Measurements from ENCODE around the gene TUSC2. TPM values are rescaled to one million over a fixed set of nuclear protein-coding genes. Genes with fewer than 3 reads are reported as not detected.

The TUSC2 gene
- total RNA-seq, 2 donors from 2014 or later: 12.9 to 31.6 TPM

GRCh38 chr3:50299929-50300680, 27.9 kb downstream of the TUSC2 start:
- peak in 2 of 4 donors; percentile 38 to 60 for DNase-seq
- no peak overlapping the region for H3K4me3 ChIP-seq
- WGBS, 2 donors: 29 to 46% methylated on average over 7 to 12 of the region's 12 CpGs
- TF ChIP-seq CTCF (IDR thresholded peaks at IDR 0.05) (no peak), POLR2A (IDR thresholded peaks at IDR 0.05) (no peak)
- peaks cover 58% of the 10 kb centered on the region for H3K4me1 ChIP-seq
- H3K9me3 ChIP-seq: no peaks in the 10 kb centered on the region
- H3K27me3 ChIP-seq: no peaks in the 10 kb centered on the region
- H3K27ac ChIP-seq: peak overlapping the region; percentile 65 to 91 (median 85)
- intact Hi-C loops (cut with DNase I): no loop called here
- ATAC-seq: no peak
- no peaks in the 10 kb centered on the region for H3K36me3 ChIP-seq (replicated peaks in 1 of 2; ENCODE audit: insufficient read depth in 1 of 2, low read depth in 2 of 2)

GRCh38 chr3:50299638-50299928, 28.4 kb downstream of the TUSC2 start:
- peaks cover 58% of the 10 kb centered on the region for H3K4me1 ChIP-seq
- no peaks in the 10 kb centered on the region for H3K27me3 ChIP-seq
- H3K36me3 ChIP-seq (replicated peaks in 1 of 2; ENCODE audit: insufficient read depth in 1 of 2, low read depth in 2 of 2): no peaks in the 10 kb centered on the region
- no peak overlapping the region for H3K4me3 ChIP-seq
- TF ChIP-seq CTCF (IDR thresholded peaks at IDR 0.05) (no peak), POLR2A (IDR thresholded peaks at IDR 0.05) (no peak)
- ATAC-seq (no peak), DNase-seq (no peak)
- peak overlapping the region; percentile 65 to 91 (median 85) for H3K27ac ChIP-seq
- no peaks in the 10 kb centered on the region for H3K9me3 ChIP-seq
- intact Hi-C loops (cut with DNase I): no loop called here
- WGBS, 2 donors: 0% methylated on average over 2 to 12 of the region's 12 CpGs

GRCh38 chr3:50298836-50299637, 29.0 kb downstream of the TUSC2 start, which contains the start of the genes HYAL3 and NAA80:
HYAL3 (minus strand) TSS chr3:50299405; CDS start chr3:50295602, 3,803 bp downstream.
NAA80 (minus strand) TSS chr3:50299405; CDS start chr3:50297463, 1,942 bp downstream.
- WGBS, 2 donors: 0 to 3% methylated on average over 13 to 61 of the region's 61 CpGs
- H3K4me1 ChIP-seq: peaks cover 58% of the 10 kb centered on the region
- DNase-seq (peak; percentile 99 to 100 (median 100)), ATAC-seq (peak; percentile 88)
- peak within 1 kb of the TSS; percentile 11 to 24 for H3K4me3 ChIP-seq
- no peaks in the 10 kb centered on the region for H3K36me3 ChIP-seq (replicated peaks in 1 of 2; ENCODE audit: insufficient read depth in 1 of 2, low read depth in 2 of 2)
- intact Hi-C loops (cut with DNase I): no loop called here
- TF ChIP-seq CTCF (IDR thresholded peaks at IDR 0.05) (peak in 6 of 7 experiments; percentile 24 to 71 (median 58)), POLR2A (IDR thresholded peaks at IDR 0.05) (peak; percentile 92 to 96 (median 96))
- H3K9me3 ChIP-seq: no peaks in the 10 kb centered on the region
- no peaks in the 10 kb centered on the region for H3K27me3 ChIP-seq
- peak within 1 kb of the TSS; percentile 77 to 91 (median 85) for H3K27ac ChIP-seq

- H3K4me1 ChIP-seq: peaks cover 56% of the 10 kb centered on the region
- H3K4me3 ChIP-seq: no peak overlapping the region
- ATAC-seq (no peak), DNase-seq (peak in 1 of 4 donors; percentile 17)
- H3K27ac ChIP-seq: peak overlapping the region; percentile 77 to 91 (median 81)
- WGBS, 2 donors: 42 to 59% methylated on average over 9 of the region's 9 CpGs
- intact Hi-C loops (cut with DNase I): no loop called here
- no peaks in the 10 kb centered on the region for H3K36me3 ChIP-seq (replicated peaks in 1 of 2; ENCODE audit: insufficient read depth in 1 of 2, low read depth in 2 of 2)
- TF ChIP-seq POLR2A (IDR thresholded peaks at IDR 0.05) (no peak), CTCF (IDR thresholded peaks at IDR 0.05) (no peak)
- H3K9me3 ChIP-seq: no peaks in the 10 kb centered on the region
- no peaks in the 10 kb centered on the region for H3K27me3 ChIP-seq
These were observed 29.9 kb downstream of the TUSC2 start for GRCh38 chr3:50297896-50298725.
